CD4-positive, alpha-beta T cell treated with Interleukin-15 for 4 hours (primary cell): ENCODE measurements around the gene VTI1A.
"Not testable (repeated sequence)": the region's sequence is repeated elsewhere in the genome, so short reads cannot be mapped to it uniquely, and the experiment has no call there.

Source experiments
- DNase-seq: peaks from one replicate; pipeline ENCODE4 v3.0.0-alpha.2; 2020; ENCODE audit warnings: low spot score

The VTI1A gene

GRCh38 chr10:112722758-112723157, 275.7 kb downstream of the VTI1A start:
- no peak for DNase-seq

DNA sequence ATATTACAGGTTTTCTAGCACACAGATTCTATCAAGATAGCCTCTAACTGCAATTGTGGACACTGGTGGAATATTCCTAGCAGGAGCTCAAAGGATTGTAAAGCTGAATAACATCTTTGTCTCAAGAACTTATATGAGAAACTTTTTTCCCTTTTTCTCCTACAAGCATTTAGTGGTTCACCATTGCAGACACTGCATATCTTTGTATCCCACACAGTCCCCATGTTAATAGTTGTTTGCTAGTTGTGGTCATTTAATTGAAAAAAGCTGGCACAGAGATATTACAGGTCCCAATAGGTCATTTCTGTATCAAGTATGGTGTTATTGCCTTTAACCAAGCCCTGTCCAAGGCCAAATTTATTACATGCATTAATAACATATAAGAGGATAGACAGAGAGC, 276.9 kb downstream of the VTI1A start:
- no peak for DNase-seq

GRCh38 chr10:112724404-112724991, 277.5 kb downstream of the VTI1A start:
- no peak for DNase-seq

- DNase-seq: no peak
Observed at GRCh38 chr10:112728118-112728883, 281.3 kb downstream of the VTI1A start.

- no peak for DNase-seq
Observed at GRCh38 chr10:112728997-112729396, 282.0 kb downstream of the VTI1A start.

- DNase-seq: not testable (repeated sequence)
Observed at GRCh38 chr10:112731450-112731849, 284.4 kb downstream of the VTI1A start.

DNA sequence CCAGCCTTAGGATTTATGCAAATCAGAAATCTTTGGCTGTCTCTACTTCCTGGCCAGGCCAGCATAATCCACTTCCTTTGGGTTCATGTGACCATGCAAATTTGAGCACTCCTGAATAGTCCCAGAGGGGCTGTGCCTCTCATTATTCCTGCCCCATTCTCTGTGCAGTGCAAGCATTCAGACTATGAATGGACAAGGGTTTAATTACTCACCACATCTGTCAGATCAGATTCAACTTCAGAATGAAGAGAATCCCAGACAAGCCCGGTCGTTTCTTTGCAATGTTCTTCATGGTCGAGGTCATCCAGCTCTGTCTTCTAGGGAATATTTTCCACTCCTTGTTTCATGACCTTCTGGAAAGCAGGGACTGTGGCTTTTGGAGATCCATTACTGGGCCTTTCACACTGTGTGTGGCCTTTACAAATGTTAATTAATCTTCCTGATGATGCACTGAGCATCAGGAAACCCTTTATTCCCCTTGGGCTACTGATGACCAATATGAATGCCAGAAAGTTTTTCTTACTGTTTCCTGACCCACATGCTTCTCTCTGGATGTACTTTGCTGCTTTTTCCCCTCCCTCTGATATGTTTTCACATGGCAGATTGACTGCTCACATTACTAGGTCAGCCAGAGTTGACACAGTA, 285.4 kb downstream of the VTI1A start:
- DNase-seq: no peak

- DNase-seq: no peak
Observed at GRCh38 chr10:112735041-112735695, 288.2 kb downstream of the VTI1A start.

DNA sequence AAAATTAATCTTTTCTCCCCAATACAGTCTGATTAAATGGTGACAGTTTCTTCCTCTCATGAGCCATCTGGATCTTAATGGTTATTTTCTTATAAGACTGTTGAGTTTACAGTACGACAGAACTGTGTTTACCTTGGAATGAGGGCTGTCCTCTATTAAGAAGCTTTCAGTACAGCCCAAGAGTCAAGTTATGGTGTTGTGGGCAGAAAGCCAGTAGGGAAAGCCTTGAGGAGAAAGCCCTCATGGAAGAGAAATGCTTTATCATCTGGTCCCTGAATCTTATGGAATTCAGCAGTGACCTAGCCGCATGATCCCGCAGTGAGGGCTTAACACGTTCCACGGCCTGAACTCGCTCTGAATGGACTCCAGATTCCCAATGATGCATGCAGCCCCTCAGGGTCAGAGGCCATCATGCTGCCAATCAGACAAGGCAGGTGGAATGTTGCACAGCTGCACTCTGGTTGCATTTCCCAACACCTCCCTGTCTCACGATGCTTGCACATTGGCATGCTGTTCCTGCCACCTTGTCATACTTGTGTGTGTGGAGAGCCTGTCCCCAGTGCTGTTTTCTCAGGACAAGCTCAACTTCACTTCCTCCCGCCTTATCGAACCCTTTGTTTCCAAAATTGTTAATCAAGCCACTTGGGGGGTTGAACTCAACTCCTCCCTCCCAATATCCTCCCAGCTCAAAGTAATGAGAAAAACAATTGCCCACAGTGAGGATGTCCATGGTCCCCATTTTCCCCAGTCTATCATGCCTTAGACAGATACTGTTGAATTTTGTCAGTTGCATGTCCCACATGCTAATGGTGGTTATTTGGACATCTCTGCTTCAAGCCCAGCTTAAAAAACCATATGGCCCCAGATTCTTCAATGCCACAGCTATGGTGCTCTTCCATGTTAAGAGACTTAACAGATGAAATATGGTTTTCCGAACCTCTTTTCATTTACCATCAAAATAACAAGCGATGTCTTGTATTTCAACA, 291.9 kb downstream of the VTI1A start:
- DNase-seq: no peak

DNA sequence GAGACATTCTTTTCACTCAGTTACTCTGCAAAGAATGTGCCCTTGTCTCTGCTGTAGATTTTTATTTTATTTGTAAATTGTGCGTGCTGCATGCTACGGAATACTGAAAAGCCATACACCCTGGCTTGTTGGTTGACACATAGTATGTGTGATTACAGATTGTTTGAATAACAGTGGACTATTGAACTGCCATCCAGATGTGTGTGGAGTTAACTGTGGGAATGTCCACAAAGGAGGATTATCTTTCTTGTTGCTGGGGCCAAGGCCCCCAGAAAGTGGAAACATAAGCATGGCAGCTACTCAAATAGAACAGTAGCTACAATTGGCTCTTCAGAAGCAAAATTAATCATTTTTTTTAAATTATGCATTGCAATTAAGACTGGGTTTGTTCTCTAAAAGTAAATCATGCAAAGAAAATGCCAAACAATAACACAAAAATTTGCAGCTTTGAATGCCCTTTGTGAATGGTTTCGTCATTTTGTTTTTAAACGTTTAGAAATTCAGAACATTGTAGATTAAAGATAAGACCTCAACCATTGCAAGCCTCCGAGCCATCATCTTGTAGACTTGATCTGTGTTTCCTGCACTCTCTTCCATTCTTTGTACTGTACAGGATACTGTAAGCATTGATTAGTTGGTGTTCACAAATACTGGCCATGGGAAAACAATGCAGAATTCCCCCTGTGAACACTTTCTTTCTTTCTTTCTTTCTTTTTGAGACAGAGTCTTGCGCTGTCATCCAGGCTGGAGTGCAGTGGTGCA, 292.8 kb downstream of the VTI1A start:
- no peak for DNase-seq

- no peak for DNase-seq
Observed at GRCh38 chr10:112741830-112742402, 294.9 kb downstream of the VTI1A start.

DNA sequence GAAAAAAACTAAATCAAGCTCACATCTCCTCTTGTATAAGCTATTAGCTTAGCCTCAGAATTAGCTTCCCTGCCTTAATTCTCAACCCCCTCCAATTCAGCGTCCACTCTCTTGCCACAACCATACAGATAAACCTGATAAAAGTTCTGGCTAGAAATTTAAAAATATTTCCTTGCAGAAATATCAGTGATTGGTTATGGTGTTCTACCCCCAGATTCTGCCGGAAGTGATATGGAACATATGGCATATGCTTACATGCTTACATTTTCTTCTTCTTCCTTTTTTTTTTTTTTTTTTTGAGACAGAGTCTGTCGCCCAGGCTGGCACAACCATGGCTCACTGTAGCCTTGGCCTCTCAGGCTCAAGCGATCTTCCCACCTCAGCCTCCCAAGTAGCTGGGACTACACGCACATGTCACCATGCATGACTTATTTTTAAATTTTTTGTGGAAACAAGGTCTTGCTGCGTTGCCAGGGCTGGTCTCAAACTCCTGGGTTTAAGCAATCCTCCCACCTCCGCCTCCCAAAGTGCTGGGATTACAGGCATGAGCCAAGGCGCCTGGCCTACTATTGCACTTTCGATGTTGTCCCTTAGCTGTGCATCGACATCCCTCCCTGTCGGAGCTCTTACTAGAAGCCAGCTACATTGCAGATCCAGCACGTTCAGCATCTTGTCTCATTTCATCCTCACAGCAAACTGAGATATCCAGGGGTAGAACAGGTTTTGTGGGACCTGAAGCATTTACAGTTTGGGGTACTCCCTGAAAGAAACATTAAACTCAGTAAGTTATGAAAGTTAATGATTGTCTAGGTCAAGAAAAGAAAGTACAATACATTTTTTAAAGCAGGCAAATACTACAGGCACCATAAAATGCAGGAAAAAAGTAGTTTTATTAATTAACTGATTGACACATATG, 297.4 kb downstream of the VTI1A start:
- DNase-seq: no peak

GRCh38 chr10:112746329-112746728, 299.3 kb downstream of the VTI1A start:
- no peak for DNase-seq

DNA sequence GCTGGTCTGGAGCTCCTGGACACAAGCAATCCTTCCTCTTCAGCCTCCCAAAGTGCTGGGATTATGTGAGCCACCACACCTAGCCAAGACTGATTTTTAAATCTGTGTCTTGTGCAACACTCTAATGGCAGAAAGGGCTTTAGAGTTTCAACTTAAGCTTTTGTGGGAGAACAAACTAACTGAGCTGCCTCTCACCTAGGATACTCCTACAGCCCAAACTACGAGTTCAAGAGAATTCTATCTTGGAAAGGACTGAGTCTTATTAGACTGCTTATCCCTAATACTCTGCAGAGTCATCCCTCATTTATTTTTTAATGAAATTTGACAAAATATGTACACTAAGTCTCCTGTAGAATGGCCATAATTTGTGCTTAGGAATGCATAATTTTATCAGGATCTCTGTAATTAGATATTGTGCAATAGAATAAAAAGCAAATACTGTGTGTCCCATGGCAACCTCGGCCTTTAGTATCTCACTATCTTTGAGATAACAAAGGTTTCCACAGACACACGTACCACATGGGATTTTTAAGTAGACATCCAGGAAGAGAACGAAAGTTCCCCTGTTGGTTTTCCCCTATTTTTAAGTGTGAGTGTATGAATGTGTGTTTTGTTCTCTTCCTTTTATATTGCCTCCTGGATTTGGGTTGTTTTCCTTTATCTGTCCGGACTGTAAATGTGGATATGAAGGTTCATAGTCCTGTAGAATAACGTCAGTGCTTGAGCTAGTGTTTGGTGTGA, 303.6 kb downstream of the VTI1A start:
- DNase-seq: no peak

DNA sequence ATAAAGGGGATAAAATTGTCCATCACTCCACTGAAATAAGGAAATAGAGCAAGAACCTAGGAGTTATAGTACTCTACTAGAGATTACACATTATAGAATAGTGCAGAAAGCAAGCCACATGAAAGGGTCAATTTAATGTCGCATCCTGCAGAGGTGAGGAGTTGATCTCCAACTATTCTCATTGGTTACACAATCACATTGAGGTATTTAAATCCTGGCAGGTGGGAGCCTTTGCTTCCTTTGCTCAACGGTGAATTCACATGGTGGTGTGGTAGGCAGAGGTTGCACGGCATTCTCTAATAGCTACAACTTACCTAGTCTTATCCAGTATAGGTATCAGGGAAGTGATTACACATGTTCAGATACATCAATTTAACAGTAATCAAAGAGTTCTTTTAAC, 304.6 kb downstream of the VTI1A start:
- no peak for DNase-seq

DNA sequence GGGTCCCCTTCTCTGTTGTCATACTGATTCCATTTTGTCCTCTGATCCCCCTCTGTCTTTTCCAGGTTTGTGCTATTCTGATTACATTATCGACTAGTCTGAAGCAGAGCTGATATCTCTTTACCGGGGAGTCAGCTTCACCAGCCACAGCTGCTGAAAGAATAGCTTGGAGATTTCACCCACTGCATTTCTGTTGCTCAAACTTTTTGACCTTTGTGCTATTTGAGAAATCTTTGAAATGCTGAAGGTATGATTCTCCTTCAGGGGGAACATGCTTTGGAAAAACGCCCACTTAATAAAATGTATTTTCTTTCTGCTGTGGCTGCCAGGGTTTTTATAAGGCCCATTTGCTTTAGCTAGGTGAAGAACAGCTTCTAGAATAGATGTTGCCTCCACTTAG, 305.3 kb downstream of the VTI1A start:
- no peak for DNase-seq

GRCh38 chr10:112753961-112754411, 307.0 kb downstream of the VTI1A start:
- DNase-seq: no peak

- no peak for DNase-seq
Observed at GRCh38 chr10:112755446-112756234, 308.6 kb downstream of the VTI1A start.
